Uterus (tissue), 2 donors: ENCODE results near the gene RAPSN.

ENCODE experiments used
- CTCF ChIP-seq, 4 experiments: fragments of 200-600 bp in 2 of 4; fragments of 450-650 bp in 2 of 4; sonication (generic) in 2 of 4; IDR thresholded peaks; one replicate each; pipeline ENCODE4 v1.5.1; 2016 to 2019; ENCODE audit warnings: antibody characterized with exemption in 4 of 4, mild to moderate bottlenecking in 2 of 4, moderate library complexity in 1 of 4
- POLR2A ChIP-seq, 2 donors: fragments of 450-650 bp; IDR thresholded peaks; one replicate each; pipeline ENCODE4 v1.6.1; 2016; ENCODE audit warnings: antibody characterized with exemption in 2 of 2, mild to moderate bottlenecking in 1 of 2, moderate library complexity in 1 of 2

DNA sequence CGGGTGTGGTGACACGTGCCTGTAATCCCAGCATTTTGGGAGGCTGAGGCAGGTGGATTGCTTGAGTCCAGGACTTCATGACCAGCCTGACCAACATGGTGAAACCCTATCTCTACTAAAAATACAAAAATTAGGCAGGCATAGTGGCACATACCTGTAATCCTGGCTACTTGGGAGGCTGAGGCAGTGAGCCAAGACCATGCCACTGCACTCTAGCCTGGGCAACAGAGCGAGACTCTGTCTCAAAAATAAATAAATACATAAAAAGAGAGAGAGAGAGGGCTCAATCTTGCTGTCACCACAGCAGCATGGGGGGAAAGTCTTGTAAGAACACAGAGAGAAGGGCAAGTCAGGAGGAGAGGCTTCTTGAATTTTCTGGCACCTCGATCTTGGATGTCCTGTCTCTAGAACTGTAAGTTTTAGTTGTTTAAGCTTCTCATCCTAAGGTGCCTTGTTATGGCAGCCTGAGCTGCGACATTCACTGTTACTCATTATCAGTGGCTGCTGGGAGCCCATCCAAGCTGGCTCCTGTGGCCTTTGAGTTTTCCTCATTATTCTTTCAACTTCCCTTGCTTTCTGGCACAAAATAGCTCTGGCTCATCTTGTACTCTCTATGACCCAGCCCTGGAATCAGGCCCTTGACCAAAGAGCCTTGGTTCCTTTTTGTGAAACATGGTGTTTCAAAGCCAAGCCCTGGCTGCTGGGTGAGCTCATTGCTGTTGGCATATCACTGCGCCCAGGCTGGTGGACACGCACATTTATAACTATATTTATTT is 14.7 kb downstream of the RAPSN start:
- TF ChIP-seq POLR2A (IDR thresholded peaks at IDR 0.05) (no peak), CTCF (IDR thresholded peaks at IDR 0.05) (no peak)
